H9 (cell line): ENCODE data around the gene ITGB2. TPM values are rescaled to one million over a fixed set of nuclear protein-coding genes. Genes with fewer than 3 reads are reported as not detected.

Source experiments
- DNase-seq: peaks from one replicate; pipeline ENCODE4 v3.0.0-alpha.2; 2017
- H2AFZ ChIP-seq: one replicate; pipeline ENCODE4 v1.6.1; 2013; ENCODE audit warnings: mild to moderate bottlenecking, low read length, control low read depth, moderate library complexity
- H2AK5ac ChIP-seq: 2 replicates; pipeline ENCODE4 v1.6.1; 2013; ENCODE audit warnings: low read length, control low read depth, mixed read lengths; ENCODE audit not compliant: insufficient read length
- H2BK120ac ChIP-seq: one replicate; pipeline ENCODE4 v1.6.1; 2013; ENCODE audit warnings: low read depth, mild to moderate bottlenecking, low read length, control low read depth, inconsistent platforms; ENCODE audit not compliant: poor library complexity, severe bottlenecking
- H2BK12ac ChIP-seq: 2 replicates; pipeline ENCODE4 v1.6.1; 2013; ENCODE audit warnings: low read length, control low read depth, mixed read lengths, low read depth; ENCODE audit not compliant: insufficient read length
- H2BK15ac ChIP-seq: 2 replicates; pipeline ENCODE4 v1.6.1; 2013; ENCODE audit warnings: low read depth, low read length, control low read depth
- H2BK20ac ChIP-seq: one replicate; pipeline ENCODE4 v1.6.1; 2013; ENCODE audit warnings: low read depth, mild to moderate bottlenecking, low read length, control low read depth, inconsistent platforms; ENCODE audit not compliant: poor library complexity, severe bottlenecking
- H2BK5ac ChIP-seq: 2 replicates; pipeline ENCODE4 v1.6.1; 2013; ENCODE audit warnings: low read length, control low read depth, mixed read lengths; ENCODE audit not compliant: insufficient read length
- H3K14ac ChIP-seq: 2 replicates; pipeline ENCODE4 v1.6.1; 2013; ENCODE audit warnings: low read length, control low read depth; ENCODE audit not compliant: insufficient read depth
- H3K18ac ChIP-seq: 2 replicates; pipeline ENCODE4 v1.6.1; 2013; ENCODE audit warnings: low read depth, mild to moderate bottlenecking, mixed read lengths, low read length, control low read depth; ENCODE audit not compliant: insufficient read length
- H3K23ac ChIP-seq: 2 replicates; pipeline ENCODE4 v1.6.1; 2013; ENCODE audit warnings: low read length, control low read depth, mixed read lengths, low read depth; ENCODE audit not compliant: insufficient read length
- H3K23me2 ChIP-seq: 2 replicates; pipeline ENCODE4 v1.6.1; 2013; ENCODE audit warnings: low read depth, mild to moderate bottlenecking, mixed read lengths, low read length, control low read depth; ENCODE audit not compliant: insufficient read length, poor library complexity, severe bottlenecking
- H3K27ac ChIP-seq: 2 replicates; pipeline ENCODE4 v1.5.1; 2013; ENCODE audit warnings: low read length, control low read depth, mixed read lengths, low read depth; ENCODE audit not compliant: insufficient read length
- H3K27me3 ChIP-seq: 2 replicates; pipeline ENCODE4 v1.6.1; 2013; ENCODE audit warnings: low read length, control low read depth, inconsistent platforms; ENCODE audit not compliant: insufficient read depth
- H3K4ac ChIP-seq: 2 replicates; pipeline ENCODE4 v1.6.1; 2013; ENCODE audit warnings: low read depth, mild to moderate bottlenecking, control low read depth, inconsistent platforms, low read length, moderate library complexity
- H3K4me1 ChIP-seq: 2 replicates; pipeline ENCODE4 v1.6.1; 2013; ENCODE audit warnings: low read length, control low read depth, inconsistent platforms; ENCODE audit not compliant: insufficient read depth
- H3K4me2 ChIP-seq: 2 replicates; pipeline ENCODE4 v1.6.1; 2013; ENCODE audit warnings: low read length, control low read depth, mixed read lengths; ENCODE audit not compliant: insufficient read length, insufficient read depth
- H3K56ac ChIP-seq: 2 replicates; pipeline ENCODE4 v1.6.1; 2013; ENCODE audit warnings: low read depth, mild to moderate bottlenecking, mixed read lengths, low read length, control low read depth; ENCODE audit not compliant: insufficient read length
- H3K79me1 ChIP-seq: 2 replicates; pipeline ENCODE4 v1.6.1; 2013; ENCODE audit warnings: low read depth, mild to moderate bottlenecking, moderate library complexity, low read length, control low read depth, inconsistent platforms; ENCODE audit not compliant: insufficient read depth, poor library complexity, severe bottlenecking
- H3K79me2 ChIP-seq: 2 replicates; pipeline ENCODE4 v1.6.1; 2013; ENCODE audit warnings: low read length, control low read depth, inconsistent platforms; ENCODE audit not compliant: insufficient read depth
- H3K9ac ChIP-seq: 2 replicates; pipeline ENCODE4 v1.6.1; 2013; ENCODE audit warnings: low read length, control low read depth, mixed read lengths; ENCODE audit not compliant: insufficient read length; ENCODE audit errors: extremely low read depth
- H3K9me3 ChIP-seq: one replicate; pipeline ENCODE4 v1.6.1; 2013; ENCODE audit warnings: low read depth, low read length, inconsistent platforms; ENCODE audit not compliant: control insufficient read depth
- H3T11ph ChIP-seq: one replicate; pipeline ENCODE4 v1.6.1; 2013; ENCODE audit warnings: mild to moderate bottlenecking, low read length, control low read depth, inconsistent platforms
- H4K20me1 ChIP-seq: one replicate; pipeline ENCODE4 v1.6.1; 2013; ENCODE audit not compliant: control insufficient read depth, insufficient read length, insufficient read depth
- H4K5ac ChIP-seq: 2 replicates; pipeline ENCODE4 v1.6.1; 2013; ENCODE audit warnings: low read depth, mild to moderate bottlenecking, mixed read lengths, low read length, control low read depth; ENCODE audit not compliant: insufficient read length
- H4K8ac ChIP-seq: replicated peaks from 2 replicates; pipeline ENCODE4 v1.6.1; 2013; ENCODE audit warnings: low read length, control low read depth, mixed read lengths, low read depth; ENCODE audit not compliant: insufficient read length
- H4K91ac ChIP-seq: 2 replicates; pipeline ENCODE4 v1.6.1; 2013; ENCODE audit warnings: low read depth, mild to moderate bottlenecking, moderate library complexity, mixed read lengths, low read length, control low read depth; ENCODE audit not compliant: insufficient read length
- H3K27ac Mint-ChIP-seq, 3 experiments: 2 replicates in 2 of 3; 3 replicates in 1 of 3; pipeline ENCODE4 v1.8.0; 2020 to 2021; ENCODE audit warnings: mixed read lengths in 3 of 3, mild to moderate bottlenecking in 1 of 3, moderate library complexity in 1 of 3
- H3K27me3 Mint-ChIP-seq: 2 replicates; pipeline ENCODE4 v1.8.0; 2021; ENCODE audit warnings: low read depth, mild to moderate bottlenecking, moderate library complexity, mixed read lengths
- H3K36me3 Mint-ChIP-seq, 3 experiments: 2 replicates in 2 of 3; 3 replicates in 1 of 3; pipeline ENCODE4 v1.8.0; 2020 to 2021; ENCODE audit warnings: low read depth in 3 of 3, mixed read lengths in 3 of 3; ENCODE audit not compliant: insufficient read depth in 1 of 3
- H3K4me1 Mint-ChIP-seq, 2 experiments: 2 replicates each; pipeline ENCODE4 v1.8.0; 2020; ENCODE audit warnings: mixed read lengths in 2 of 2
- H3K4me3 Mint-ChIP-seq, 2 experiments: 2 replicates in 1 of 2; 3 replicates in 1 of 2; pipeline ENCODE4 v1.8.0; 2020 to 2021; ENCODE audit warnings: mild to moderate bottlenecking in 2 of 2, mixed read lengths in 2 of 2, moderate library complexity in 1 of 2
- H3K9me3 Mint-ChIP-seq, 2 experiments: 2 replicates in 1 of 2; 3 replicates in 1 of 2; pipeline ENCODE4 v1.8.0; 2020; ENCODE audit warnings: mild to moderate bottlenecking in 2 of 2, mixed read lengths in 2 of 2, moderate library complexity in 1 of 2
- CTCF ChIP-seq: fragments of 200-600 bp; sonication (generic); conservative IDR thresholded peaks from 3 replicates; pipeline ENCODE4 v1.8.0; 2021; ENCODE audit warnings: antibody characterized with exemption, mild to moderate bottlenecking
- WGBS: extraction: QIAGEN DNeasy Blood & Tissue Kit; methylation state at CpG from one replicate; pipeline ENCODE4 v1.1.7; 2013; ENCODE audit warnings: missing lambda C conversion rate, low lambda C conversion rate, mixed read lengths; ENCODE audit not compliant: insufficient read length; ENCODE audit errors: extremely low coverage; 5-methylcytosine and 5-hydroxymethylcytosine counted together
- total RNA-seq: library from RNA; stranded (reverse); gene quantifications from 2 replicates; pipeline ENCODE4 v1.2.1, GENCODE V29; 2021

The ITGB2 gene
- total RNA-seq, 1 experiment from 2014 or later = 1.1 TPM

GRCh38 chr21:44914176-44914874 lies 6.4 kb downstream of the ITGB2 start:
- H3K4me2 ChIP-seq = no peak overlapping the region
- no peaks in the 10 kb centered on the region for H4K20me1 ChIP-seq
- H2AK5ac ChIP-seq = no peak overlapping the region
- no peak overlapping the region for H4K8ac ChIP-seq
- H2BK15ac ChIP-seq = no peak overlapping the region
- peaks cover 10% of the 10 kb centered on the region; the same call in 1 of the 2 replicates for H3K27me3 ChIP-seq
- no peak overlapping the region for H3K23ac ChIP-seq
- no peaks in the 10 kb centered on the region for H3K9me3 ChIP-seq
- H4K91ac ChIP-seq = no peak overlapping the region
- no peaks in the 10 kb centered on the region; a peak in 1 of 4 replicates for H3K4me1 Mint-ChIP-seq
- H2BK5ac ChIP-seq = no peak overlapping the region
- H3K4me1 ChIP-seq = no peaks in the 10 kb centered on the region
- no peak for DNase-seq
- no peak for TF ChIP-seq CTCF
- no peak overlapping the region for H2BK120ac ChIP-seq
- no peaks in the 10 kb centered on the region for H3K79me1 ChIP-seq
- H4K5ac ChIP-seq = no peak overlapping the region
- H3K79me2 ChIP-seq = no peaks in the 10 kb centered on the region
- H3K27me3 Mint-ChIP-seq = peaks cover 27% of the 10 kb centered on the region
- no peak overlapping the region for H2BK12ac ChIP-seq
- H3K27ac ChIP-seq = no peak overlapping the region
- no peak overlapping the region for H3K4me3 Mint-ChIP-seq
- H2BK20ac ChIP-seq = no peak overlapping the region
- no peak overlapping the region for H3T11ph ChIP-seq
- H3K27ac Mint-ChIP-seq = no peak overlapping the region
- H3K23me2 ChIP-seq = no peaks in the 10 kb centered on the region
- no peak overlapping the region for H3K4ac ChIP-seq
- no peak overlapping the region for H3K56ac ChIP-seq
- no peak overlapping the region for H2AFZ ChIP-seq
- no peak overlapping the region for H3K18ac ChIP-seq
- no peak overlapping the region for H3K14ac ChIP-seq
- no CpG with 5 or more reads among the region's 18 CpGs for WGBS
- no peaks in the 10 kb centered on the region for H3K36me3 Mint-ChIP-seq
- peaks cover 0 to 4% of the 10 kb centered on the region in 2 experiments; a peak in 1 of 5 replicates for H3K9me3 Mint-ChIP-seq
- no peak overlapping the region for H3K9ac ChIP-seq
